ENCODE data around the gene SIRT6.
"Not testable (repeated sequence)": the region's sequence is repeated elsewhere in the genome, so short reads cannot be mapped to it uniquely, and the experiment has no call there.

The SIRT6 gene

GRCh38 chr19:4173479-4174212 lies 8.7 kb downstream of the SIRT6 start:
- DNase-seq, result no peak

GRCh38 chr19:4172861-4173473 lies 9.4 kb downstream of the SIRT6 start:
- peak; percentile 47 for DNase-seq

DNA sequence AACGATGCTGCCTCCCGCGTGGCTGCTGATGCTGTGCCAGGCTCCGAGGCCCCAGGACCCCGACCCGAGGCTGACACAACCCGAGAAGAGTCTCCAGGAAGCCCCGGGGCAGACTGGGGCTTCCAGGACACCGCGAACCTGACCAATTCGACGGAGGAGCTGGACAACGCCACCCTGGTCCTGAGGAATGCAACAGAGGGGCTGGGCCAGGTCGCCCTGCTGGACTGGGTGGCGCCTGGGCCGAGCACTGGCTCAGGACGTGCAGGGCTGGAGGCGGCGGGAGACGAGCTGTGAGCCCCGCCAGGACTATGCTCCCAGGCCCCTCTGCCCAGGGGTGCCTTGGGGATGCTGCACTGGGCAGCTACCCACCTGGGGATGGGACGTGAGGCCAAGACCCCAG lies 10.7 kb downstream of the SIRT6 start:
- no peak for DNase-seq

DNA sequence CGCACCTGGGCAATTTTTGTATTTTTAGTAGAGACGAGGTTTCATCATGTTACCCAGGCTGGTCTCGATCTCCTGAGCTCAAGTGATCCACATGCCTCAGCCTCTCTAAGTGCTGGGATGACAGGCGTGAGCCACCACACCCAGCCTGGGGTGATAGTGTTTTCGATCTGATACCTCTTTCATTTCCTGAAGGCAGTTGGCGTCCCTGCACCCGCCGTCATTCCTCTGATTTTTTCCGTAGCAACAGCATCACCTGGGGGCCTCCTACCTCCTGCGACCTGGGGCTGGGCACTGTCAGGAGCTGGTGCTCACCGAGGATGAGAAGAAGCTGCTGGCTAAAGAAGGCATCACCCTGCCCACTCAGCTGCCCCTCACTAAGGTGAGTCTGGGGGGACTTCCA lies 18.1 kb downstream of the SIRT6 start:
- no peak for DNase-seq

DNA sequence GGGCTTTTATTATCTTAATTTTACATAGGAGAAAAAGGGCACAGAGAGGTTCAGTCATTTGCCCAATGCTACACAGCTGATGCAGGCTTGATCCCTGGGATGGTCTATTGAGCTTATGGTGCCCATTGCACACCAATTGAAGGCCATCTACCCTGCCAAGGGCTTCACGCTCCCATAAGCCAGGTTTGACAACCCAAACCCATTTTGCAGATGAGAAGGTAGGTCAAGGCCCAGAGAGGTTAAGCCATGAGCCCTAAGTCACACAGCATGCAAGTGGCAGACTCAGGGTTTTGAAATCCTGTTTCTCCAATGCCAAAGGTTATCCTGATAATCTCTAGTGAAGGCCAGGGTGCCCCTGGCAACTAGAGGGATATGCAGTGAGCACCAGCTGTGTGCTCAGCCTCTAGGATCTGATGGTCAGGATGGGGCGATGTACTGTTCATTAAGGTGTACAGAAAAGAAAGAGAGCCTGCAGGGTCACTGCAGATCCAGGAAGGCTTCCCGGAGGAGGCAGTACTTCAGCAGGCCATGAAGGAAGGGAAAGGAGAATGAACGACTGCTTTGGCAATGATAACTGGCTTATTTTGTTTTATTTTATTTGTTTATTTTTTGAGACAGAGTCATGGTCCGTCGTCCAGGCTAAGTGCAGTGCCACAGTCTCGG lies 20.8 kb downstream of the SIRT6 start:
- no peak for DNase-seq

DNA sequence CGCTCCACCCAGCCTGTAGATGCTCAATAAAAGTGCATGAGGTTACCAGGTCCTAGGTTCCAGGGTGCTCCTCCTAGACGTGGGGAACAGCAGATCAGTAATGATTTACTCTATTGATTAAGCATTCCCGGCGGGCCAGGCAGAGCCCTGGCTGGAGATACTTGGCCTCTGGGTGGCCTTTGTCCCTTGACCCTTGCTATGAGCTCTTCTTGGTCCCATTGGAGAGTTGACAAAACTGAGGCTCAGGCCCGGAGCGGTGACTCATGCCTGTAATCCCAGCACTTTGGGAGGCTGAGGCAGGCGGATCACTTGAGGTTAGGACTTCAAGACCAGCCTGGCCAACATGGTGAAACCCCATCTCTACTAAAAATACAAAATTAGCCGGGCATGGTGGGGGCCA lies 24.4 kb downstream of the SIRT6 start:
- DNase-seq, result not testable (repeated sequence)

- no peak for DNase-seq
Observed at GRCh38 chr19:4157164-4157563, 25.2 kb downstream of the SIRT6 start.

DNA sequence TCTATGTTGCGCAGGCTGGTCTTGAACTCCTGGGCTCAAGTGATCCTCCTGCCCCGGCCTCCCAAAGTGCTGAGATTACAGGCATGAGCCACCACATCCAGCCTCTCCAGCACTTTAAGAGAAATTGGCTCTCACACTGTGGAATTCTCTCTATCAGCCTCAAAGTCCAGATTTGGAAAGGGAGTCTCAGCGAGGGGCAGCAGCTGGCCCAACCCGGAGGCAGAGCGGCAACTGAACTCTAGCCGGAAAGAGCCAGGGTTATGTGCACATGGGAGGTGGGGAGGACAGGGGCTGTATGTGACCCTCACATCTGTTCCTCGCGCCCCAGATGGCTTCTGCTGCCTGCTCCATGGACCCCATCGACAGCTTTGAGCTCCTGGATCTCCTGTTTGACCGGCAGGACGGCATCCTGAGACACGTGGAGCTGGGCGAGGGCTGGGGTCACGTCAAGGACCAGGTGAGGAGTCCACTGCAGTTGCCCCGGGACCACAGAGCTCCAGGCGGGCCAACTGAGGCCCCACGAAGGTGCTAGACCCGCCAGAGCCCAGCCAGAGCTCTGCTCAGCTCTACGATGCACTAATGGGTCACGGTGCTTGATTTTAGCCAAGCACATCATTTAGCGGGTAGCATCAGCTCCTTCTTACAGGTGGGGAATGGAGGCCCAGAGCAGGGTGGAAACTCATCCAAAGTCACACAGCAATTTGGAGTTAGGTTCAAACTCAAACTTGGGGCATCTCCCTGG lies 27.6 kb downstream of the SIRT6 start:
- no peak for DNase-seq

- DNase-seq, result no peak
Observed at GRCh38 chr19:4152241-4152998, 29.9 kb downstream of the SIRT6 start.

GRCh38 chr19:4151623-4152022 lies 30.7 kb downstream of the SIRT6 start:
- DNase-seq, result no peak

DNA sequence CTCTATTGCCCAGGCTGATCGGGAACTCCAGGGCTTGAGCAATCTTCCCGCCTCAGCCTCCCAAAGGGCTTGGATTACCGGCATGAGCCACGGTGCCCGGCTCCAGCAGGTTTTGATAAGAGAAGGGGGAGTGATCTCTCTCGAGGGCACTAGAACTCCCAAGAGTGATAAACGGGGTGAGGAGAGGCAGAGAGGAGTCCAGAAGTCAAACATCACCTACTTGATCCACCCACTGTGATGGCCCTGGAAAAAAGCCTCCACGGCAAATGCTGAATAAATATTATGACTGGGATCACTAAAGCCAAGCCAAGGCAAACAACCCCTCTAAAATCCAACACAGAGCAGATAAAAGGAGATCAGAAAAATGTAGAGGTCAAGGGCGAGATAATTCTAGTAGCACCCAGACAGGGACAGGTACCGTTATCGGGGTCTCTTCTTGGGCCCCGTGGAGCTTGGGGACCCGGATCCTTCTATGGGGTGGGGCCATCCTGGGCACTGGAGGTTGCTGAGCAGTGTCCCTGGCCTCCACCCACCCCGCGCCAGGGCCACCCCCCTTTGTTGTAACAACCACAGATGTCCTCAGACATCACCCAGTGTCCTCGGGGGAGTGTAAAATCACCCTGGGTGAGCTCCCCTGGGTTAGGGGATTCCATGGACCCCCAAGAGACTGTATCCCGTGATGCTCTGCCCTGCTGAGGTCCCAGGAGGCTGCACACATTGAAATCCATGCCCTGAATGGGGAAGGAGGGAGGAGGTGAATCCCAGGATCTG lies 32.7 kb downstream of the SIRT6 start:
- no peak for DNase-seq

GRCh38 chr19:4144666-4145249 lies 37.6 kb downstream of the SIRT6 start:
- DNase-seq, result no peak

- not testable (repeated sequence) for DNase-seq
Observed at GRCh38 chr19:4142916-4143315, 39.4 kb downstream of the SIRT6 start.

- peak; percentile 52 for DNase-seq
Observed at GRCh38 chr19:4140237-4140711, 42.1 kb downstream of the SIRT6 start.

GRCh38 chr19:4139614-4140236 lies 42.6 kb downstream of the SIRT6 start:
- DNase-seq, result peak; percentile 90

DNA sequence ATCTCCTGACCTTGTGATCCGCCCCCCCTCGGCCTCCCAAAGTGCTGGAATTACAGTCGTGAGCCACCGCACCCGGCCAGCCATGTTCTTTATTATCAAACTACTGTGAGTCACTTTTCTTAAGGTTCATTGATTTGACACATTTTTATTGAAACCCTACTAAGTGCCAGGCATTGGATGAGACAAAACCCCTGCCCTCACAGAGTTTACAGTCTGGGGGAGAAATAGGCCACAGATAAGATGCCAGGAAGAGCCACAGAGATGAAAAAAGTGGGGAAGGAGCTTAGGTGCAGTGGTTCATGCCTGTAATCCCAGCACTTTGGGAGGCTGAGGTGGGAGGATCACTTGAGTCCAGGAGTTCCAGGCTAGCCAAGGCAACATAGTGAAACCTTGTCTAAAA lies 43.9 kb downstream of the SIRT6 start:
- DNase-seq, result no peak

- DNase-seq, result no peak
Observed at GRCh38 chr19:4136680-4137088, 45.7 kb downstream of the SIRT6 start.

- DNase-seq, result not testable (repeated sequence)
Observed at GRCh38 chr19:4135386-4135785, 47.0 kb downstream of the SIRT6 start.

- DNase-seq, result no peak
Observed at GRCh38 chr19:4134351-4134750, 48.0 kb downstream of the SIRT6 start.

GRCh38 chr19:4130744-4131438 lies 51.5 kb downstream of the SIRT6 start:
- DNase-seq, result no peak

All from activated CD4-positive, alpha-beta T cell treated with anti-CD3 and anti-CD28 coated beads, Interleukin-10, Interleukin-2, amounts not matched to agents 100 ng/mL and 50 ng/mL, durations not matched to agents 16 hours and 8 hours (primary cell).